Nephron progenitor cell (in vitro differentiated cells): ENCODE results near the gene PPM1N.

Experiments
- DNase-seq: peaks from one replicate; pipeline ENCODE4 v3.0.0; 2021
- H3K27ac Mint-ChIP-seq: 2 replicates; pipeline ENCODE4 v1.8.0; 2021; ENCODE audit warnings: mild to moderate bottlenecking, moderate library complexity, mixed read lengths
- H3K27me3 Mint-ChIP-seq: 2 replicates; pipeline ENCODE4 v1.8.0; 2021; ENCODE audit warnings: mild to moderate bottlenecking, low read depth, mixed read lengths; ENCODE audit not compliant: poor library complexity
- H3K36me3 Mint-ChIP-seq: 2 replicates; pipeline ENCODE4 v1.8.0; 2021; ENCODE audit warnings: low read depth, mixed read lengths
- H3K4me1 Mint-ChIP-seq: 2 replicates; pipeline ENCODE4 v1.8.0; 2021; ENCODE audit warnings: mixed read lengths
- H3K4me3 Mint-ChIP-seq: 2 replicates; pipeline ENCODE4 v1.8.0; 2021; ENCODE audit warnings: mild to moderate bottlenecking, moderate library complexity, mixed read lengths
- H3K9me3 Mint-ChIP-seq: 2 replicates; pipeline ENCODE4 v1.8.0; 2021; ENCODE audit warnings: mild to moderate bottlenecking, moderate library complexity, mixed read lengths
- TF ChIP-seq, protein P1 (sequence below): fragments of 200-600 bp; sonication (generic); IDR thresholded peaks from 2 replicates; pipeline ENCODE4 v1.5.0; 2021; ENCODE audit warnings: antibody characterized with exemption

The PPM1N gene, protein sequence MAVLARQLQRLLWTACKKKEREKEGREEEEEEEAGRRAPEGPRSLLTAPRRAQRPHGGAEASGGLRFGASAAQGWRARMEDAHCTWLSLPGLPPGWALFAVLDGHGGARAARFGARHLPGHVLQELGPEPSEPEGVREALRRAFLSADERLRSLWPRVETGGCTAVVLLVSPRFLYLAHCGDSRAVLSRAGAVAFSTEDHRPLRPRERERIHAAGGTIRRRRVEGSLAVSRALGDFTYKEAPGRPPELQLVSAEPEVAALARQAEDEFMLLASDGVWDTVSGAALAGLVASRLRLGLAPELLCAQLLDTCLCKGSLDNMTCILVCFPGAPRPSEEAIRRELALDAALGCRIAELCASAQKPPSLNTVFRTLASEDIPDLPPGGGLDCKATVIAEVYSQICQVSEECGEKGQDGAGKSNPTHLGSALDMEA

DNA sequence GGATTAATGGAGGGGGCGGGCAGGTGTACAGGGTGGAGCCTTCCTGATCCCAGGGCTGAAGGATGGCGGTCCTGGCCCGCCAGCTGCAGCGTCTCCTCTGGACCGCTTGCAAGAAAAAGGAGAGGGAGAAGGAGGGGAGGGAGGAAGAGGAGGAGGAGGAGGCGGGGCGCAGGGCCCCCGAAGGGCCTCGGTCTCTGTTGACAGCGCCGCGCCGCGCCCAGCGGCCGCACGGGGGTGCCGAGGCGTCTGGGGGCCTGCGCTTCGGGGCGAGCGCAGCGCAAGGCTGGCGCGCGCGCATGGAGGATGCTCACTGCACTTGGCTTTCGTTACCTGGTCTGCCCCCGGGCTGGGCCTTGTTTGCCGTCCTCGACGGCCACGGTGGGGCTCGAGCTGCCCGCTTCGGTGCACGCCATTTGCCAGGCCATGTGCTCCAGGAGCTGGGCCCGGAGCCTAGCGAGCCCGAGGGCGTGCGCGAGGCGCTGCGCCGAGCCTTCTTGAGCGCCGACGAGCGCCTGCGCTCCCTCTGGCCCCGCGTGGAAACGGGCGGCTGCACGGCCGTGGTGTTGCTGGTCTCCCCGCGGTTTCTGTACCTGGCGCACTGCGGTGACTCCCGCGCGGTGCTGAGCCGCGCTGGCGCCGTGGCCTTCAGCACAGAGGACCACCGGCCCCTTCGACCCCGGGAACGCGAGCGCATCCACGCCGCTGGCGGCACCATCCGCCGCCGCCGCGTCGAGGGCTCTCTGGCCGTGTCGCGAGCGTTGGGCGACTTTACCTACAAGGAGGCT is at the start of gene PPM1N:
Gene PPM1N, plus strand, starts transcription at position 33 of the 785 bp plus-strand sequence. Its CDS starts 30 bp downstream, at position 63.
- Mint-ChIP-seq H3K4me3 (peak within 1 kb of the TSS; percentile 82), H3K4me1 (peaks cover 37% of the 10 kb centered on the region), H3K36me3 (peaks cover 4% of the 10 kb centered on the region), H3K27me3 (peaks cover 76% of the 10 kb centered on the region), H3K27ac (no peak within 1 kb of the TSS), H3K9me3 (no peaks in the 10 kb centered on the region)
- TF ChIP-seq, protein P1, sequence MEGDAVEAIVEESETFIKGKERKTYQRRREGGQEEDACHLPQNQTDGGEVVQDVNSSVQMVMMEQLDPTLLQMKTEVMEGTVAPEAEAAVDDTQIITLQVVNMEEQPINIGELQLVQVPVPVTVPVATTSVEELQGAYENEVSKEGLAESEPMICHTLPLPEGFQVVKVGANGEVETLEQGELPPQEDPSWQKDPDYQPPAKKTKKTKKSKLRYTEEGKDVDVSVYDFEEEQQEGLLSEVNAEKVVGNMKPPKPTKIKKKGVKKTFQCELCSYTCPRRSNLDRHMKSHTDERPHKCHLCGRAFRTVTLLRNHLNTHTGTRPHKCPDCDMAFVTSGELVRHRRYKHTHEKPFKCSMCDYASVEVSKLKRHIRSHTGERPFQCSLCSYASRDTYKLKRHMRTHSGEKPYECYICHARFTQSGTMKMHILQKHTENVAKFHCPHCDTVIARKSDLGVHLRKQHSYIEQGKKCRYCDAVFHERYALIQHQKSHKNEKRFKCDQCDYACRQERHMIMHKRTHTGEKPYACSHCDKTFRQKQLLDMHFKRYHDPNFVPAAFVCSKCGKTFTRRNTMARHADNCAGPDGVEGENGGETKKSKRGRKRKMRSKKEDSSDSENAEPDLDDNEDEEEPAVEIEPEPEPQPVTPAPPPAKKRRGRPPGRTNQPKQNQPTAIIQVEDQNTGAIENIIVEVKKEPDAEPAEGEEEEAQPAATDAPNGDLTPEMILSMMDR, result no peak
- DNase-seq, result peak; percentile 63

DNA sequence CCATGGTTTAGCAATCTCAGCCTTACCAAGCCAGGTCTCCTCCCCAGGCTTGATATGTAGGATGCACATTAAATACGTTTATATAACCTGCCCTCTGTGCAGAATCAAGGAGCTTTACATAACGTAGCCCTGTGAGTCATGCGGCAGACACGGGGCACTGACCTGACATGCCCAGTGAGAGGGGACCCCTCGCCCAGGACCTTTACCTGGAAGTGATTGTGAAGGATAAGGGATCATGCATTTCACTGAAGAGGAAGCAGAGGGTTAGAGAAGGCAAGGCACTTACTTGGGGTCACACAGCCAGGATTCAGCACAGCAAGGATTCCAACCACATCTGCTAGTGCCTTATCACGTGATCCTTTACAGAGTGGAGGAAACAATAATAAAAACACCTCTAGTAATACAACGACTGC is 49.4 kb upstream of the PPM1N start:
- Mint-ChIP-seq H3K4me1 (peaks cover 53% of the 10 kb centered on the region), H3K27ac (no peak overlapping the region), H3K4me3 (peak overlapping the region; percentile 64)

DNA sequence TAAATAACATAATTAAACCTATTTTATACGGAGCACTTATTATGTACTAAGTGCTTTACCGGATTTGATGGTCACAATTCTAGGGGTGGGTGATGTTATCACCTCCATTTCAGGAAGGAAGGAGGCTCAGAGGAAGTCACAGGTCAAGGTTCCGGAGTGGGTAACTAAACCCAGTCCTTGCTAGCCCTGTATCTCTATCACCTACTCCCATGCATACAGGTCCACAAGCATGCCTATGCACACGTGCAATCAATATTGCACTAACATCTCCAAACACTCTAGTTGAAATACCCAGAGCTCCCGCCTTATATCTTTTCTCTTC is 48.3 kb upstream of the PPM1N start:
- Mint-ChIP-seq H3K27me3 (peaks cover 24% of the 10 kb centered on the region), H3K4me3 (peak overlapping the region; percentile 91), H3K36me3 (no peaks in the 10 kb centered on the region), H3K9me3 (peaks cover 5% of the 10 kb centered on the region), H3K4me1 (peaks cover 53% of the 10 kb centered on the region), H3K27ac (peak overlapping the region; percentile 99)
- no peak for DNase-seq
- TF ChIP-seq, protein P1, result no peak

More for the DNA sequence above, 49.4 kb upstream of the PPM1N start:
- H3K9me3 Mint-ChIP-seq, result peaks cover 5% of the 10 kb centered on the region
- TF ChIP-seq, protein P1, result no peak
- H3K36me3 Mint-ChIP-seq, result no peaks in the 10 kb centered on the region
- peaks cover 24% of the 10 kb centered on the region for H3K27me3 Mint-ChIP-seq
- DNase-seq, result no peak

DNA sequence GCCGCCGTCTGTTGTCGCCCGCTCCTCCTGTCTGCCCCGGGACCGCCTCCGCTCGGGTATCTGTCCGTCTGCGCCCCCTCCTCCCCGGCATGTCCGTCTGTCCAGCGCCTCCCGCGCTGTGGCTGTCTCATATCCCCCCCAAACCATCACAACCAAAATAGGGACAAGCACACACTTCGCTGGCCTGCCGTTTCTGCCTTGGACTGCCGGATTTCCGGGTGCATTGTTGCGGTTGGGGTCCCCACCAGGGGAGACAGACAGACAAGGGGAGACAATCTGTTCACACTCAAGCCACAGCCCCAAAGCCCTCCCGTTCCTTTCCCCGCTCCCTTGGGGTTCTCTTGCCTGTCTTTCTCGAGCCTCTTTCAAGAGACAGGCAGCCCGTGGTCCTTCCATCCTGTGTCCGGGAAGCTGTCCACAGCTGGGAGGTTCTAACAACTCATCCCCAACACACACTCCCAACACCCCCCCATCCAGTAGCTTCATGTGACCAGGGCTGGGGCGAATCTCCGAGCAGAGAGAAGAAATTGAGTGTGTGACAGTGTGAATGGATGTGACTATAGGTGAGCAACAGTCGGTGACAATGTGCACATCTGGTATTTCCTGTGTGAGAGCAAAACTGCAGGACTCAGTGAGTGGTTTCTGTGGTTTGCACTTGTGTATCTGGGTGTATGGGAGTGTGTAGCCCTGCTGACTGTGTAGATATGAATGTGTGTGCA is 47.0 kb upstream of the PPM1N start:
- Mint-ChIP-seq H3K4me1 (peaks cover 57% of the 10 kb centered on the region), H3K36me3 (no peaks in the 10 kb centered on the region), H3K27ac (peak overlapping the region; percentile 94), H3K9me3 (peaks cover 5% of the 10 kb centered on the region), H3K4me3 (peak overlapping the region; percentile 85), H3K27me3 (peaks cover 24% of the 10 kb centered on the region)
- no peak for DNase-seq
- TF ChIP-seq, protein P1, result no peak

DNA sequence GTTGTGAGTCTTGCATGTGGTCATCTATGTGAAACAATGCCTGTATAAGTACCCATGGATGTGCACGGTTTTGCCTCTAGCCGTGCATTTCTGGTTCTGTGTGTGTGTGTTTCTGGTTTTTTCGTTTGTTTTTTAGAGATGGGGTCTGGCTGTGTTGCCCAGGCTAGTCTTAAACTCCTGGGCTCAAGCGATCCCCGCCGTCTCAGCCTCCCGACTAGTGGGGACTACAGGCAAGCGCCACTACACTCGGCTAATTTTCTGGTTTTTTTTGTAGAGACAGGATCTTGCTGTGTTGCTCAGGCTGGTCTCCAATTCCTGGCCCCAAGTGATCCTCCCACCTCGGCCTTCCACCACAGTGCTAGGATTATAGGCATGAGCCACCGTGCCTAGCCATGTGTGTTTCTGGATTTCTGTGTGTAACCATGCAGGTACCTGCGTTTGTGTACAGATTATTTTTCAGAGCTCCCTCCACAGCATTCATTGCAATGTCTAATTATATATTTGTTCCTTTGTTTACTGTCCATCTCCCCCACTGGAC is 46.3 kb upstream of the PPM1N start:
- TF ChIP-seq, protein P1, result no peak
- Mint-ChIP-seq H3K4me3 (peak overlapping the region; percentile 85), H3K4me1 (peaks cover 59% of the 10 kb centered on the region), H3K9me3 (peaks cover 5% of the 10 kb centered on the region), H3K27ac (peak overlapping the region; percentile 94), H3K36me3 (no peaks in the 10 kb centered on the region), H3K27me3 (peaks cover 24% of the 10 kb centered on the region)
- DNase-seq, result no peak
